Thyroid gland (tissue), 4 donors: Measurements from ENCODE around the gene OR56A5. TPM values are rescaled to one million over a fixed set of nuclear protein-coding genes. Genes with fewer than 3 reads are reported as not detected.
"Not testable (repeated sequence)": the region's sequence is repeated elsewhere in the genome, so short reads cannot be mapped to it uniquely, and the experiment has no call there.

Source experiments
- DNase-seq, 2 donors: peaks; one replicate each; pipeline ENCODE4 v3.0.0-alpha.2; 2019
- H3K27ac ChIP-seq, 3 donors: fragments of 200-600 bp; sonication (generic); 1 replicate in 2 of 3; 2 replicates in 1 of 3; pipeline ENCODE4 v1.5.1; 2016 to 2019; ENCODE audit warnings: mild to moderate bottlenecking in 1 of 3, moderate library complexity in 1 of 3
- H3K27me3 ChIP-seq: fragments of 200-600 bp; sonication (generic); one replicate; pipeline ENCODE4 v1.5.1; 2019
- H3K36me3 ChIP-seq, 2 donors: fragments of 200-600 bp; sonication (generic); one replicate each; pipeline ENCODE4 v1.5.1; 2016 to 2019
- H3K4me1 ChIP-seq, 2 donors: fragments of 200-600 bp; sonication (generic); one replicate each; pipeline ENCODE4 v1.5.1; 2017 to 2019
- H3K4me3 ChIP-seq, 3 donors: fragments of 200-600 bp; sonication (generic); replicated peaks in 1 of 3; 1 replicate in 2 of 3; 2 replicates in 1 of 3; pipeline ENCODE4 v1.5.1; 2016; ENCODE audit warnings: mild to moderate bottlenecking in 1 of 3
- H3K9me3 ChIP-seq: fragments of 200-600 bp; sonication (generic); one replicate; pipeline ENCODE4 v1.5.1; 2017
- POLR2A ChIP-seq, 2 donors: fragments of 450-650 bp; IDR thresholded peaks; one replicate each; pipeline ENCODE4 v1.6.1; 2017; ENCODE audit warnings: antibody characterized with exemption in 2 of 2, mild to moderate bottlenecking in 2 of 2, moderate library complexity in 1 of 2
- WGBS, 2 donors: methylation state at CpG; one replicate each; pipeline ENCODE4 v1.1.5; 2017; 5-methylcytosine and 5-hydroxymethylcytosine counted together
- intact Hi-C: fragments of 100-400 bp; cut with DNase I; formaldehyde crosslinking; loops from one replicate; pipeline ENCODE4 v1.15.1; 2023
- total RNA-seq, 4 donors: library from RNA; depleted of rRNA; stranded (reverse); fragments of >200 nt; gene quantifications; one replicate each; pipeline ENCODE4 v1.2.3, GENCODE V29; 2016
- TF ChIP-seq, protein P1 (sequence below), 6 experiments: fragments of 200-600 bp in 3 of 6; fragments of 450-650 bp in 3 of 6; sonication (generic) in 3 of 6; IDR thresholded peaks; one replicate each; pipeline ENCODE4 v1.5.1; 2016 to 2019; ENCODE audit warnings: antibody characterized with exemption in 6 of 6, mild to moderate bottlenecking in 2 of 6, inconsistent platforms in 1 of 6, moderate library complexity in 1 of 6

The OR56A5 gene
- total RNA-seq, 4 donors from 2014 or later: not detected

DNA sequence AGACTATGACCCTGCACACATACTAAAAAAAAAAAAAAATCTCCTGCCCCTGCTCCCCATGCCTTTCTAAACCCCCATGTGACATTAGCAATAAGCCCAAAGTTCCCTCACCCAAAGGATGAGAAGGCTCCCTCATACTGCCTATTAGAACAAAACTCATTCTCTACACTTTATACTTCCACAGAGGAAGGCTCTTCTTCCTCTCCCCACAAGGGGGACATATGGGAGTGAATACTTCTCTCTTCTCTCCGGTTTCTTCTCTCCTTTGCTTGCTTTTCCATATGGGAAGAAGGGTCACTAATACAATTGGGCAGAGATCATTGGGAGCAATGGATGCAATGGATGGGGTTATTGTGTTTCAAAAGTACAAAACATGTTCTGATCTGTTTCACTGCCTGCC is 15.1 kb upstream of the OR56A5 start:
- H3K36me3 ChIP-seq: no peaks in the 10 kb centered on the region
- intact Hi-C loops: no loop called here
- no peaks in the 10 kb centered on the region for H3K27me3 ChIP-seq
- no peaks in the 10 kb centered on the region for H3K4me1 ChIP-seq
- H3K9me3 ChIP-seq: no peaks in the 10 kb centered on the region
- no peak for DNase-seq
- H3K27ac ChIP-seq: no peak overlapping the region
- 37 to 51% methylated on average over 1 of the region's 1 CpG for WGBS, 2 donors
- no peak overlapping the region for H3K4me3 ChIP-seq
- TF ChIP-seq POLR2A (IDR thresholded peaks at IDR 0.05): no peak
- TF ChIP-seq, protein P1, sequence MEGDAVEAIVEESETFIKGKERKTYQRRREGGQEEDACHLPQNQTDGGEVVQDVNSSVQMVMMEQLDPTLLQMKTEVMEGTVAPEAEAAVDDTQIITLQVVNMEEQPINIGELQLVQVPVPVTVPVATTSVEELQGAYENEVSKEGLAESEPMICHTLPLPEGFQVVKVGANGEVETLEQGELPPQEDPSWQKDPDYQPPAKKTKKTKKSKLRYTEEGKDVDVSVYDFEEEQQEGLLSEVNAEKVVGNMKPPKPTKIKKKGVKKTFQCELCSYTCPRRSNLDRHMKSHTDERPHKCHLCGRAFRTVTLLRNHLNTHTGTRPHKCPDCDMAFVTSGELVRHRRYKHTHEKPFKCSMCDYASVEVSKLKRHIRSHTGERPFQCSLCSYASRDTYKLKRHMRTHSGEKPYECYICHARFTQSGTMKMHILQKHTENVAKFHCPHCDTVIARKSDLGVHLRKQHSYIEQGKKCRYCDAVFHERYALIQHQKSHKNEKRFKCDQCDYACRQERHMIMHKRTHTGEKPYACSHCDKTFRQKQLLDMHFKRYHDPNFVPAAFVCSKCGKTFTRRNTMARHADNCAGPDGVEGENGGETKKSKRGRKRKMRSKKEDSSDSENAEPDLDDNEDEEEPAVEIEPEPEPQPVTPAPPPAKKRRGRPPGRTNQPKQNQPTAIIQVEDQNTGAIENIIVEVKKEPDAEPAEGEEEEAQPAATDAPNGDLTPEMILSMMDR (IDR thresholded peaks at IDR 0.05): no peak

- Histone ChIP-seq H3K27ac (no peak overlapping the region), H3K27me3 (no peaks in the 10 kb centered on the region), H3K9me3 (no peaks in the 10 kb centered on the region), H3K4me3 (no peak overlapping the region), H3K4me1 (no peaks in the 10 kb centered on the region), H3K36me3 (no peaks in the 10 kb centered on the region)
- 74 to 83% methylated on average over 1 of the region's 1 CpG for WGBS, 2 donors
- intact Hi-C loops: no loop called here
- TF ChIP-seq, protein P1 (IDR thresholded peaks at IDR 0.05): no peak
- no peak for TF ChIP-seq POLR2A (IDR thresholded peaks at IDR 0.05)
- no peak for DNase-seq
These were observed 5.2 kb upstream of the OR56A5 start for GRCh38 chr11:5973530-5973929.

DNA sequence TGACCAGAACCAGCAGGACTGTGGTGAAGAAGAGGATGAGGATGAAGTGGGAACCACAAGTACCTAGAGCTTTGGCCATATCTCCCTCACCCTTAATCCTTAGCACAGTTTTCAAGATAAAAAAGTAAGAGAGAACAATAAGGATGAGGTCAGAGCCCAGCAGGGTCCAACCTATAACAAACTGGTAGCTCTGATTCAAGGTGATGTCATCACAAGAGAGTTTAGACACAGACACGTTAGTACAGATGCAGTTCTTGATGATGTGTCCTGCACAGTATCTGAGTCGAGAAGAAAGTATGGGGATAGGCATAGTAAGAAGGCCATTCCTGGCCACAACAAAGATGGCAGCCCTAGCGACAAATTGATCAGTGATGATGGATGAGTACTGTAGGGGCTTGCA is 586 bp downstream of the OR56A5 start:
- Histone ChIP-seq H3K4me3 (no peak overlapping the region), H3K4me1 (no peaks in the 10 kb centered on the region), H3K36me3 (no peaks in the 10 kb centered on the region), H3K9me3 (no peaks in the 10 kb centered on the region), H3K27ac (no peak overlapping the region), H3K27me3 (no peaks in the 10 kb centered on the region)
- 49 to 82% methylated on average over 3 of the region's 3 CpGs for WGBS, 2 donors
- intact Hi-C loops: no loop called here
- TF ChIP-seq, protein P1 (IDR thresholded peaks at IDR 0.05): no peak
- no peak for TF ChIP-seq POLR2A (IDR thresholded peaks at IDR 0.05)
- DNase-seq: no peak

DNA sequence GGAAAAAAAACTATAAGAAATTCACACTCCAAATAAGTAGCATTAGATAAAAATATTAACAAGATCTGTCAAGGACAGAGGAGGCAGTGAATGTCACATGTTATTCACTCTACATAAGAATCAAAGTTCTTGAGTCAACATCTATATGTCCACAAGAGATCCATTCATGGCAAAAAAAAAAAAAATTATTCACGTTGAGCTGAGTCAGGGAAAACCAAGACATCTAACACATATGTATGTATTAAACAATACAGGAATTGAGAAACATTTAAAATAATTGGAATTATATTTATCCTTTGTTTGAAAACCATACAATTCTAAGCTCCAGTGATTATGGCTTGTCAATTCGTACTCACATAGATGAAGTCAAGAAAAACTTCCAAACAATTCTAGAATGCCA is 1.3 kb downstream of the OR56A5 start:
- no peak for TF ChIP-seq POLR2A (IDR thresholded peaks at IDR 0.05)
- Histone ChIP-seq H3K36me3 (no peaks in the 10 kb centered on the region), H3K4me1 (no peaks in the 10 kb centered on the region), H3K4me3 (no peak overlapping the region), H3K27ac (no peak overlapping the region), H3K9me3 (no peaks in the 10 kb centered on the region), H3K27me3 (no peaks in the 10 kb centered on the region)
- intact Hi-C loops: no loop called here
- 76% methylated on average over 2 of the region's 2 CpGs for WGBS, 2 donors
- DNase-seq: no peak

GRCh38 chr11:5960704-5961320 is 7.5 kb downstream of the OR56A5 start:
- intact Hi-C loops, DNase-seq, H3K4me1 ChIP-seq, H3K9me3 ChIP-seq, H3K27me3 ChIP-seq, H3K4me3 ChIP-seq, H3K36me3 ChIP-seq, H3K27ac ChIP-seq: not testable (repeated sequence)
- 85 to 93% methylated on average over 7 to 14 of the region's 40 CpGs for WGBS, 2 donors

DNA sequence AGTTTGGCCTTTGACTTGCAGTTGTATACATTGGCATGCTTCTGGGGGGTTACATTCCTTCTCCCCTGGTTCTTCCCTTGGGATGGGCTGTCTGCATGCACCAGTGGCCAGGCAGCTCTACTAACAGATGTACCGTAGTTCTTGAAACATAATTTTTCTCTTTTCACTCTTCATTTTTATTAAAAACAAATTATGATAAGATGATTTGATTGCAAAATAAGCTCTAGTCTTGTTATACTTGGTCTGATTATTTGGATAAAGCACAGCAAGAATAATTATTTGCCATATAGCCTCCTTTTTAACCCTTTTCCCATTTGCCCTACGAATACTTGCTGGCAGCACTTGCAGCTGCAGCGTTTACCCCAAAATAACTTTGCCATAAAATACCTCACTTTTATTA is 12.7 kb downstream of the OR56A5 start:
- DNase-seq: no peak
- intact Hi-C loops: no loop called here
- WGBS, 2 donors: 81% methylated on average over 3 of the region's 3 CpGs
- no peaks in the 10 kb centered on the region for H3K36me3 ChIP-seq
- no peaks in the 10 kb centered on the region for H3K4me1 ChIP-seq
- H3K4me3 ChIP-seq: no peak overlapping the region
- H3K9me3 ChIP-seq: no peaks in the 10 kb centered on the region
- no peaks in the 10 kb centered on the region for H3K27me3 ChIP-seq
- no peak overlapping the region for H3K27ac ChIP-seq
- TF ChIP-seq POLR2A (IDR thresholded peaks at IDR 0.05): no peak
- TF ChIP-seq, protein P1 (IDR thresholded peaks at IDR 0.05): no peak
